GM10248 (cell line): Measurements from ENCODE around the gene SP8.

ENCODE experiments used
- CTCF ChIA-PET: fragments of 300-600 bp; sonication (Branson Sonifier 250); formaldehyde crosslinking; extraction: SDS; loops from one replicate; lab custom pipeline; 2021; ENCODE audit warnings: antibody characterized with exemption; lab: Yijun Ruan, JAX
- POLR2A ChIA-PET: fragments of 350-650 bp; sonication (Branson Sonifier 250); formaldehyde crosslinking; extraction: SDS; loops from one replicate; lab custom pipeline; 2020; ENCODE audit warnings: antibody characterized with exemption; lab: Yijun Ruan, JAX
- DNase-seq: peaks from one replicate; pipeline ENCODE4 v3.0.0; 2012; ENCODE audit errors: extremely low spot score
- CTCF ChIP-seq: IDR thresholded peaks from 2 replicates; pipeline ENCODE4 v1.5.1; 2012; ENCODE audit warnings: mild to moderate bottlenecking, low read depth; ENCODE audit errors: extremely low read depth, missing control alignments, control extremely low read depth

The SP8 gene

GRCh38 chr7:20737840-20738448, 48.7 kb downstream of the SP8 start:
- ChIA-PET POLR2A (no interaction called here), CTCF (no interaction called here)
- no peak for DNase-seq
- no peak for TF ChIP-seq CTCF

GRCh38 chr7:20735346-20736065, 51.2 kb downstream of the SP8 start:
- ChIA-PET POLR2A (no interaction called here), CTCF (interaction anchor here (0.9 to 1.4 kb wide), 3 partner anchors 9 to 36 kb away, joined by 3 to 4 read pairs (median 3); no protein-coding TSS in a partner anchor)
- DNase-seq: no peak
- TF ChIP-seq CTCF: no peak
